GM12891 (cell line): ENCODE measurements around the gene DST.

Experiments
- POLR2A ChIP-seq: IDR thresholded peaks from 2 replicates; pipeline ENCODE4 v1.6.1; 2011; ENCODE audit warnings: low read depth, low read length, control low read depth
- SPI1 ChIP-seq: IDR thresholded peaks from 2 replicates; pipeline ENCODE4 v1.6.1; 2011; ENCODE audit warnings: low read depth, low read length, control low read depth

DNA sequence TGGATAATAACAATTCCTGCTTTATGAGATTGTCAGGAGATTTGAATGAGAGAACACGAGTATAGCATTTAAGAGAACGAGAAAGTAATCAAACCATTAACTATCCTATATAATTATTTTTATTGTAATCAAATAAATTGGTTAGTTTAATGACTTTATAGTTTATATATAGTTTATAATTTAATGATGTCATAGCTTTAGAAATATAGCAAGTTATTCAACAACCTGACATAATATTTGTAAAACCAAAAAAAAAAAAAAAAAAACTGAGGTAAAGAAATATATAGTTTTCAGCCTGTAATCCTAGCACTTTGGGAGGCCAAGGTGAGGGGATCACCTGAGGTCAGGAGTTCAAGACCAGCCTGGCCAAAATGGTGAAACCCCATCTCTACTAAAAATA, 26.4 kb upstream of the DST start:
- TF ChIP-seq SPI1: no peak
- TF ChIP-seq POLR2A: no peak
